Activated CD4-positive, alpha-beta T cell treated with anti-CD3 and anti-CD28 coated beads for 36 hours (primary cell): ENCODE measurements around the gene CEMP1. TPM values are rescaled to one million over a fixed set of nuclear protein-coding genes. Genes with fewer than 3 reads are reported as not detected.

ENCODE experiments used
- ATAC-seq: fragments of 200-7000 bp; cut with Tn5 transposase; one replicate; pipeline ENCODE4 v1.10.0; 2021; ENCODE audit warnings: mild to moderate bottlenecking, moderate library complexity
- CTCF ChIA-PET: fragments of 350-600 bp; sonication (Branson Sonifier 250); formaldehyde crosslinking; loops from one replicate; lab custom pipeline; 2021; ENCODE audit warnings: antibody characterized with exemption; lab: Charles Lee
- POLR2A ChIA-PET: fragments of 350-600 bp; sonication (Branson Sonifier 250); formaldehyde crosslinking; loops from one replicate; lab custom pipeline; 2021; ENCODE audit warnings: antibody characterized with exemption, inconsistent platforms; lab: Charles Lee
- DNase-seq: peaks from one replicate; pipeline ENCODE4 v3.0.0-alpha.2; 2020
- H3K27ac Mint-ChIP-seq: one replicate; pipeline ENCODE4 v1.8.0; 2021; ENCODE audit warnings: mixed read lengths
- H3K27me3 Mint-ChIP-seq: one replicate; pipeline ENCODE4 v1.8.0; 2021; ENCODE audit warnings: mixed read lengths
- H3K36me3 Mint-ChIP-seq: one replicate; pipeline ENCODE4 v1.8.0; 2021; ENCODE audit warnings: low read depth, mixed read lengths
- H3K4me1 Mint-ChIP-seq: one replicate; pipeline ENCODE4 v1.8.0; 2021; ENCODE audit warnings: mixed read lengths
- H3K4me3 Mint-ChIP-seq: one replicate; pipeline ENCODE4 v1.8.0; 2021; ENCODE audit warnings: mild to moderate bottlenecking, moderate library complexity, mixed read lengths
- H3K9me3 Mint-ChIP-seq: one replicate; pipeline ENCODE4 v1.8.0; 2021; ENCODE audit warnings: low read depth, mixed read lengths
- intact Hi-C, 2 experiments: fragments of 100-400 bp; cut with DNase I in 1 of 2; cut with micrococcal nuclease in 1 of 2; formaldehyde crosslinking; loops; one replicate each; pipeline versions ENCODE4 v1.14.2 to v1.15.1; 2022 to 2024; cut with DNase I, micrococcal nuclease
- total RNA-seq, 2 experiments: library from RNA; stranded (reverse); gene quantifications; one replicate each; pipeline ENCODE4 v1.2.3, GENCODE V29; 2021

The CEMP1 gene
- total RNA-seq, 2 experiments from 2014 or later: not detected

GRCh38 chr16:2499890-2500429 lies 31.2 kb downstream of the CEMP1 start:
- POLR2A ChIA-PET: no interaction called here
- intact Hi-C loops: loop anchor here (2.0 to 5.0 kb wide), 4 partner anchors 38 to 203 kb away; partner anchors contain the start of genes ABCA3 (in 1 of the 2), CCNF (in 1 of the 2) and TEDC2 (in 1 of the 2)

GRCh38 chr16:2499454-2499853 lies 31.8 kb downstream of the CEMP1 start:
- ChIA-PET POLR2A (no interaction called here), CTCF (interaction anchor here (0.9 kb wide), 1 partner anchor 13 kb away, joined by 4 read pairs; no protein-coding TSS in a partner anchor)
- H3K36me3 Mint-ChIP-seq: no peaks in the 10 kb centered on the region
- ATAC-seq (no peak), DNase-seq (no peak)
- no peak overlapping the region for H3K27ac Mint-ChIP-seq
- no peak overlapping the region for H3K4me3 Mint-ChIP-seq
- no peaks in the 10 kb centered on the region for H3K27me3 Mint-ChIP-seq
- no peaks in the 10 kb centered on the region for H3K9me3 Mint-ChIP-seq
- no peaks in the 10 kb centered on the region for H3K4me1 Mint-ChIP-seq
- intact Hi-C loops: no loop called here

More at GRCh38 chr16:2499890-2500429, 31.2 kb downstream of the CEMP1 start:
- H3K27me3 Mint-ChIP-seq: no peaks in the 10 kb centered on the region
- CTCF ChIA-PET: interaction anchor here (0.8 to 2.0 kb wide), 3 partner anchors 13 to 89 kb away, joined by 4 to 11 read pairs (median 4); partner anchors contain the start of gene AMDHD2
- DNase-seq (no peak), ATAC-seq (no peak)
- no peak overlapping the region for H3K4me3 Mint-ChIP-seq
- H3K4me1 Mint-ChIP-seq: no peaks in the 10 kb centered on the region
- H3K36me3 Mint-ChIP-seq: no peaks in the 10 kb centered on the region
- H3K9me3 Mint-ChIP-seq: no peaks in the 10 kb centered on the region
- no peak overlapping the region for H3K27ac Mint-ChIP-seq

GRCh38 chr16:2498531-2499253 lies 32.5 kb downstream of the CEMP1 start:
- no peak for DNase-seq
- no peaks in the 10 kb centered on the region for H3K4me1 Mint-ChIP-seq
- ATAC-seq: no peak
- H3K36me3 Mint-ChIP-seq: no peaks in the 10 kb centered on the region
- no peak overlapping the region for H3K4me3 Mint-ChIP-seq
- intact Hi-C loops: no loop called here
- H3K27ac Mint-ChIP-seq: no peak overlapping the region
- CTCF ChIA-PET: no interaction called here
- no peaks in the 10 kb centered on the region for H3K9me3 Mint-ChIP-seq
- POLR2A ChIA-PET: interaction anchor here (0.6 kb wide), 1 partner anchor 48 kb away, joined by 3 read pairs; no protein-coding TSS in a partner anchor
- no peaks in the 10 kb centered on the region for H3K27me3 Mint-ChIP-seq

DNA sequence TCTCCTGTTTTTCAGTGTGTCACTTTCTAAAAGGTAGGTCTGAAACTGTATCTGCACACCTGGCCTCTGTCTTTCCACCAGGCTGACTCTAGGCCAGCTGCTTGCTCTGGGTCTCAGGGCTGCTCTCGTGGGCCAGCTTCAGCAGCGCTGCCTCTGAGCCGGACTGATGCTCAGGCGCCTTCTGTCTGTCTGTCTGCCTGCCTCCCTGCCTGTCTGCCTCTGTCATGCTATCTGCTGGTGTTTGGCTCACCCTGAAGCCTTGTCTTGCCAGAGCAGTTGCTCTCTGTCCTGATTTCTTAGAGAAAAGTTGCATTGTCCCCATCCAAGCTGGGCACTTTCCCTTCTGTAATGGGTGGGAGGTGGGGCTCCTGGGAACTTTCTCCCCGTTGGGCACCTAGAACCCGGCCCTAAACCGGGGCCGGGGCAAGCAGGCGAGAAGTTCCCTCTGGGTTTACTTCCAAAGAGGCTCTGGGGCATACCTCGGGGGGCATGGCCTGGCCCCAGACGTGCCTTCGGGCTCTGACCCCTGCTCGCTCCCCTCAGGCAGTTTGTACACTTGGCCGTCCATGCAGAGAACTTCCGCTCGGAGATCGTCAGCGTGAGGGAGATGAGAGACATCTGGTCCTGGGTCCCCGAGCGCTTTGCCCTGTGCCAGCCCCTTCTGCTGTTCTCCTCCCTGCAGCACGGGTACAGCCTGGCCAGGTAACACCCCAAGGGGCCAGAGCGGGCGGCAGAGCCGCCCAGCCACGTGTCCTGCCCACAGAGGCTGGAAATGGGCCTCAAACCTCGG lies 33.3 kb downstream of the CEMP1 start:
- no peak for DNase-seq
- Mint-ChIP-seq H3K4me3 (no peak overlapping the region), H3K27me3 (no peaks in the 10 kb centered on the region), H3K36me3 (no peaks in the 10 kb centered on the region), H3K9me3 (no peaks in the 10 kb centered on the region), H3K27ac (no peak overlapping the region), H3K4me1 (no peaks in the 10 kb centered on the region)
- no peak for ATAC-seq
- POLR2A ChIA-PET: interaction anchor here (0.6 kb wide), 1 partner anchor 49 kb away, joined by 3 read pairs; no protein-coding TSS in a partner anchor
- intact Hi-C loops: no loop called here
- CTCF ChIA-PET: no interaction called here

DNA sequence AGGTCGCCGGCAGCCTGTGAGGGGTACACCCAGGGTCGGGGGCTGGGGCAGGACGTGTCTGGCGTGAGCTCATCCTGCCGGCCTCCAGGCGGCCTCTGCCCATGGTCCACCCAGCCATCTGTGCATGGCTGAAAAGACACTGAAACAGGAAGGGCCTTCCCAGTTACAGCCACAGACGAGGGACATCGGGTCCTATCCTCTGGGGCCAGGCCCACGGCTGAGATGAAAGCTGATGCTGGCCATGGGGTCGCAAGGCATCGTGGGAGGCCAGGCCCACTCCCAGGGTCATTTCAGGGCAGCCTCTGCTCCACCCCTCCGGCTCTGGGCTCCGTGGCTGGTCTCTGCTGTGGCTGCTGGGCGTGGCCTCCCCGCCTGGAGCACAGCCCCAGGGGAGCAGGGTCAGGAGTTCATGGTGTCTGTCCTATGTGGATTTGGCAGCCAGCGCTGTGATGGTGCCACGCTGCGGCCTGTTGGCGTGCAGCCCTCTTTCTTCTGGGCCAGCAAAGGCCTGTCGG lies 34.0 kb downstream of the CEMP1 start:
- no peak for DNase-seq
- CTCF ChIA-PET: no interaction called here

GRCh38 chr16:2496223-2497115 lies 34.7 kb downstream of the CEMP1 start:
- Mint-ChIP-seq H3K4me1 (no peaks in the 10 kb centered on the region), H3K27me3 (no peaks in the 10 kb centered on the region), H3K4me3 (no peak overlapping the region), H3K9me3 (no peaks in the 10 kb centered on the region), H3K27ac (no peak overlapping the region), H3K36me3 (no peaks in the 10 kb centered on the region)
- no peak for DNase-seq
- ChIA-PET CTCF (interaction anchor here (0.6 kb wide), 1 partner anchor 18 kb away, joined by 3 read pairs; no protein-coding TSS in a partner anchor), POLR2A (interaction anchor here (0.6 kb wide), 1 partner anchor 166 kb away, joined by 3 read pairs; no protein-coding TSS in a partner anchor)
- intact Hi-C loops: no loop called here
- ATAC-seq: no peak

More for the DNA sequence above, 34.0 kb downstream of the CEMP1 start:
- Mint-ChIP-seq H3K27ac (no peak overlapping the region), H3K36me3 (no peaks in the 10 kb centered on the region), H3K9me3 (no peaks in the 10 kb centered on the region), H3K27me3 (no peaks in the 10 kb centered on the region), H3K4me1 (no peaks in the 10 kb centered on the region), H3K4me3 (no peak overlapping the region)
- POLR2A ChIA-PET: interaction anchor here (0.6 kb wide), 1 partner anchor 166 kb away, joined by 3 read pairs; no protein-coding TSS in a partner anchor
- intact Hi-C loops: no loop called here
- ATAC-seq: no peak

- no peaks in the 10 kb centered on the region for H3K36me3 Mint-ChIP-seq
These were observed 36.2 kb downstream of the CEMP1 start for GRCh38 chr16:2495041-2495440.

GRCh38 chr16:2494616-2495015 lies 36.6 kb downstream of the CEMP1 start:
- Mint-ChIP-seq H3K27ac (no peak overlapping the region), H3K27me3 (no peaks in the 10 kb centered on the region), H3K36me3 (no peaks in the 10 kb centered on the region), H3K4me3 (no peak overlapping the region), H3K4me1 (no peaks in the 10 kb centered on the region), H3K9me3 (no peaks in the 10 kb centered on the region)
- intact Hi-C loops: no loop called here
- CTCF ChIA-PET: no interaction called here
- ATAC-seq (no peak), DNase-seq (no peak)
- POLR2A ChIA-PET: no interaction called here

More at GRCh38 chr16:2495041-2495440, 36.2 kb downstream of the CEMP1 start:
- ATAC-seq (no peak), DNase-seq (no peak)
- H3K4me3 Mint-ChIP-seq: no peak overlapping the region
- no peak overlapping the region for H3K27ac Mint-ChIP-seq
- no peaks in the 10 kb centered on the region for H3K4me1 Mint-ChIP-seq
- intact Hi-C loops: no loop called here
- CTCF ChIA-PET: no interaction called here
- H3K27me3 Mint-ChIP-seq: no peaks in the 10 kb centered on the region
- POLR2A ChIA-PET: no interaction called here
- H3K9me3 Mint-ChIP-seq: no peaks in the 10 kb centered on the region

DNA sequence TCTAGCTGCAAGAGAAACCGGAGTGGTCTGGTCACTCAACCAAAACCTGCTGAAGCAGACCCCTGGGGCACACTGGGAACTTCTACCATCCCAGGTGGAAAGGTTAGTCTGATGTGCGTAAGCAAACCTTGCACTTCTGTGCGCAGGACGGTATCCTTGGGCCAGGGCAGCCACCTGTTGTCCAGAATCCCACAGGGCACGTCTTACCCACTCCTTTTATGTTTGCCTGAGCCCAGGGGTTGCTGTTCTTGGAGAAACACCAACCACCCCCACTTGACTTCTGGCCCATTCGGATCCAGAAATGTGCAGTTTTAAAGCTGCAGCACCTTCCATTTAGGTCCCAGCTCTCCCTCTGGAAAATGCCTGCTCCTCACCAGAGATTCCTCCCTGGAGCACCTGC lies 37.6 kb downstream of the CEMP1 start:
- Mint-ChIP-seq H3K27me3 (no peaks in the 10 kb centered on the region), H3K27ac (no peak overlapping the region)
- POLR2A ChIA-PET: no interaction called here

DNA sequence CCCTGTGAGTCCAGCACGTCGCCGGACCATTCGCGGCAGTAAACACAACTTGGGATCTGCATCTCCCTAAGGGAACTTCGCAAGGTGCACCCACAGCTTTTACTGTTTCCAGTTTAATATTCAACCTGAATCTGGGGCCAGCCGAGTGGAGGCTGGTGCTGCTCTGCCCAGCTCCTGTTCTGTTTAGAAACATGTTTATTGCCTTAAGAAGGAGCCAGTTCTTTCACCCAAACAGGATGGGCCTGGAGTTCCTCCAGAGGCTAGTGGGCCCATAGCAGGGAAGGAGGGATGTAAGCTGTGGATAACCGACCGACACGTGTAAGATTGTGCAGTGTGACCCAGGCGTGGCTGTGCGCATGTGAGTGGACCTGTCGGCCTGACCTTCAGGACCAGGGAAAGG lies 38.9 kb downstream of the CEMP1 start:
- no peak overlapping the region for H3K4me3 Mint-ChIP-seq
- intact Hi-C loops: no loop called here
- no peaks in the 10 kb centered on the region for H3K27me3 Mint-ChIP-seq
- H3K4me1 Mint-ChIP-seq: peaks cover 7% of the 10 kb centered on the region
- H3K36me3 Mint-ChIP-seq: no peaks in the 10 kb centered on the region
- no peak for DNase-seq
- ATAC-seq: no peak
- CTCF ChIA-PET: no interaction called here
- H3K27ac Mint-ChIP-seq: no peak overlapping the region
- POLR2A ChIA-PET: no interaction called here
- no peaks in the 10 kb centered on the region for H3K9me3 Mint-ChIP-seq

More for the DNA sequence above, 37.6 kb downstream of the CEMP1 start:
- CTCF ChIA-PET: interaction anchor here (0.6 kb wide), 1 partner anchor 299 kb away, joined by 3 read pairs; no protein-coding TSS in a partner anchor
- intact Hi-C loops: no loop called here
- Mint-ChIP-seq H3K9me3 (no peaks in the 10 kb centered on the region), H3K36me3 (no peaks in the 10 kb centered on the region), H3K4me3 (no peak overlapping the region), H3K4me1 (no peaks in the 10 kb centered on the region)
- no peak for DNase-seq
- no peak for ATAC-seq
